HG03175 (cell line): ENCODE data around the gene SDHB.

Experiments used
- ATAC-seq: cut with Tn5 transposase; IDR thresholded peaks from one replicate; pipeline ENCODE4 v1.9.1; 2021; ENCODE audit warnings: mild to moderate bottlenecking, moderate library complexity; ENCODE audit not compliant: unreplicated experiment

The SDHB gene

DNA sequence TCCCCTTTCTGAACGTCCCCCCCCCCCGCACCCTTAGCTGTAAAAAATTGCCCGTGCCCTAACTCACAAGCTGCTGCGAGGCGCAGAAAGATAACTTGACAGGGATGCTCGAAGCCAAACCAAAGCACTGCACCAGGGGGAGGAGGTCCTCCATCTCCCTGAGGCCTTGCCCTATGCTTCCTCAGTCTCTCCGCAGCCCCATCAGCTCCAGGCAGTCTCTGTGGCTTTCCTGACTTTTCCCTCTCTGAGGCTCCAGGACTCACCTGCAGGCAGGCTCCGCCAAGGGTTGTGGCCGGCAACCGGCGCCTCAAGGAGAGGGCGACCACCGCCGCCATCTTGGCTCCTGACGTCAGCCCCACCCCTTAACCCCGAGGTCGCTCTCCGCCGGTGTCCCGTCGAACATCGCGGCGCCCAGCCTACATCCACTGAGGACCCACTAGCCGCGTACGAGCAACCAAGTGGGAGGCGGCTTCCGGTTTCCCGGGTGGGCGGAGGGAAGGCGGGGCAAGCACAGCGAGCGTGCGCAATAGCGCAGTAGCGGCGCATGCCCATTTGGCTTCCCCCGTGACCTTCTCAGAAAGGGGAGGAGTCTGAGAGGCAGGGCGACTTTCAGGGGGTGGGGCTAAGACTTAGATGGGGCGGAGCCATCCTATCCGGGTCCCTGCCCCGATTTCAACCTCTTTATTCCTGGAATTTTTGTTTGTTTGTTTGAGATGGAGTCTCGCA is at the start of gene SDHB:
SDHB (minus strand) TSS at position 348 of the 726 bp plus-strand sequence; CDS start at position 335, 13 bp downstream.
- peak; percentile 98 for ATAC-seq

DNA sequence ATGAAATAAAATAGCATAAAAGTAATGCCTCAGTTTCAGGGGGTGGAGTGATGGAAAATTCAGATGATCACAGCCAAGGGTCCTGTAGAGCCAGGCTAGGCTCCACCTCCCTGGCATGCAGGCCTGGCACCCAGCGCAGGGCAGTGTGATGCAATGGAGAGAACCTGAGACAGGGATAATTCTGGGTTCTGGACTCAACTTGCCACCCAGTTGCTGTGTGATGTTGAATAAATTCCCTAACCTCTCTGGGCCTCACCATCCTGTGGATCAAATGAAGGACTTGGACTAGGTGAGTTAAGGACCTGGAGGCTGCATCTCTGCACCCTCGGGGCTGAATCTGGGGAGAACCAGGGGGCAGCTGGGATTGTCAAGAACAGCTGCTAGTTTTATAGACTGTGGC is 48.4 kb upstream of the SDHB start:
- no peak for ATAC-seq

DNA sequence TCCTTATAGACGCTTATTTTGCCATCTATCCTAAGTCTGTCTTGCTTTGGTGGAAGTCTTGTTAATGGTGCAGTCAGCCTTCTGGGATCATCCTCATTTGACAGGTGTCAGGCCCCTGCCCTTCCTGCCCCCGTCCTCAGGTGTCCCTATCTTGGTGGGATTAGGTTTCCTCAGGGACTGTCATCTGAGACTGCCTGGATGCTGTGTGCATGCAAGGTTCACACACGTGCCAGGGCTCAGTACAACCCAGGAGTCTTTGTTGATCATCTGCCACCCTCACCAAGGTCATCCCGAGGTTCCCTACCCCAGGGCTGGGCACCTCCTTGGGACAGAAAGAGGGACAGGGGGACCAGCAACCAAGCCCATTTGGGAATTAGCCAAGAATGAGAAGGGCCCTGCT is 47.4 kb upstream of the SDHB start:
- no peak for ATAC-seq

DNA sequence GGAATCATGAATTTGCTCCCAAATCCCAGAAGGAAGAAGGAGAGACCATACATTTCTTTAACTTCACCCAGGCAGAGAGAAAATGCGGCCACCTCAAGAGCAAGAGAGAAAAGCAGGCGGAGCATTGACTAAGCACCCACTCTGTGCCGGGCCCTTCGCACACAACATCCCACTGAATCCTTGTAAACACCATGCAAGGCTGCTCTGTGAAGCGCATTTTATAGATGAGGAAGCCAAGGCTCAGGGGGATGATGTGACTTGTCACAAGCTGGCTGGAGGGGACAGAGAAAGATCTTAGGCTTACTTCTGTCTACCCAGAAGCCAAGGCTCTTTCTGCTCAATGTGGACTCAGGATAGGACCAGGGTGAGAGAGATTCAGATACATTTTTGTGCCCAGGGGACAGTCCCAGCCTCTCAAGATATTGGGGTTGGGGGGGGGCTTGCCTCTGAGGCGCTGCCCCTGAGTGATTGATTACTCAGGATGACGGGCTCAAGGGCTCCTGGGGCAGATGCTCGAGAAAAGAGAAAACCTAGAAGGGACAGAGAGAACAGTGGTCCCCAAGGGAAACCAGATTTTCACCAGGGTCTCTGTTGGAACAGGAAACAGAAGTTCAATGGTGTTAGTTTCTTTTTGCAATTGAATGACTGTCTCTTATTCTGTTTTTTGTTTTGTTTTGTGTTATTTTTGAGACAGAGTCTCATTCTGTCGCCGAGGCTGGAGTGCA is 45.9 kb upstream of the SDHB start:
- ATAC-seq: peak; percentile 68

DNA sequence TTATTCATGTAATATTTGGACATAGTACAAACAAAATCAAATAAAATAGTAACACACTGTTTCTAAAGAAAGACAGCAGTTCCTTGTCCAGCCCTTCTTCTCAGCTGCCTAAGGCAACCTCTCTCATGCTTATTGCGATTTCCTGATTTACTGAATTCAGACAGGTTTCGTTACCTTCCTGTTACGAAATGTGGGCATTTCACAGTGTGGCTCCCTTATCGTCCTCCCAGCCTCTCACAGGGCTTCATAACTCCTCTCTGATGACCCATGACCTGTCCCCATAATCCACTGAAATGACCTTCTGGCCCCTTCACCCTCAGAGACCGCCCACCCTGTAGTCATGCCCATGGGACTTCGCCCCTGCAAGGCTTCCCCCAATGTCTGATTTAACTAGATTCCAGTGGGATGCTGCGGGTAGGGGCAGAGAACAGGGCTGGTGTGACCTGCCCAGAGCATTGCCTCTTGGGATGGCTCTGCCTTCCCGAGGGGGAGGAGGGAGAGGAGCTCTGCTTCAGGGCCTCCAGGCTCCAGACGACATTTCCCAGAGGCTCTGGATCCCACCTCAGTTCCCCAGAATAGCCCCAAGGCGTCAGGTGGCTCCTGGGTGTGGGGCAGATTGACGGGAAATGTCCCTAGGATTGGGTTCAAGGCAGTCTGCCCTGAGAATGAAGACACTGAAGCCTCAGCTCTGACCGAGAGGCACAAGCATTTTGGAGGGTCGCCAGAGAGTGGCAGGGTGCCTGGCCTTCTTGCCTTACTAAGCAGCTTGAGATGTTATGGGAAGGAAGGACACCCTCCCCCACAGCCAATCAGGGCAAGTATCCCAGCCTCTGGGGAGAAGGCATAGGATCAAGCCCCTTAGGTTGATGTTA is 44.9 kb upstream of the SDHB start:
- no peak for ATAC-seq

DNA sequence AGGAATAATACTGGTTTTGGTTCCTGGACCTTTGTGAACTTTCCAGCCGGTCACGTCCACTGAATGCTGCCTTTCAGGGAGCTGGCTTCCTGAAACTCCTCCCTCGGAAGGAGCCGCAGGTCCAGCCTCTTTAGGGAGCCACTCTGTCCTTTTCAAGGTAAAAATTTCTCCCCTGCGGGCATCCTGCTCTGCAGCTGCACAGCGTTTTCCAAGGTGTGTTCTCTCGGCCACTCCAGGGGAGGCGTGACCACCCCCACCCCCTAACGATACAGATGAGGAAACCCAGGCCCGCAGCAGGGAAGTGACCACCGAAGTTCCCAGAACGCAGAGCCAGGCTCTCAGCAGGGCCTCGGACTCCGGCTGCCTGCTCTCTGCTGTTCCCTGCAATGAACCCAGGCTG is 44.0 kb upstream of the SDHB start:
- ATAC-seq: no peak

DNA sequence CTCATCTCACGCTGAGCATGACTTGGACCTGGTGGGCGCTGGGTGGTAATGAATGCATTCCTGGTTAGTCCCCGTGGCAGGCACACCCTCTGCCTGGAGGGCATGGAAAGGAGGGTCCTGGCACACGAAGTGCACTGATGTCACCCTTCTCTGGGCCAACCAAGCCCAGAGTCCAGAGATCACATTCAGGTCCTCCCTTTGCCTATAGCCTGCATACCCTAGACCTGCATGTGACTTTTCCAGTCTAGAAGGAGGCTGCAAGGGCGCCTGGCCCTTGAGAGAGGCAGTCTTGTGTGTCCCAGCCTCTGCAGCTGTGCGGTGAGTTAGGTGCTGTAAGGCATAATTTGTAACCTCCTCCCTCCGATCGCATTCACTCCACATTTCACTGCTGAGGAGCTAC is 43.3 kb upstream of the SDHB start:
- no peak for ATAC-seq

DNA sequence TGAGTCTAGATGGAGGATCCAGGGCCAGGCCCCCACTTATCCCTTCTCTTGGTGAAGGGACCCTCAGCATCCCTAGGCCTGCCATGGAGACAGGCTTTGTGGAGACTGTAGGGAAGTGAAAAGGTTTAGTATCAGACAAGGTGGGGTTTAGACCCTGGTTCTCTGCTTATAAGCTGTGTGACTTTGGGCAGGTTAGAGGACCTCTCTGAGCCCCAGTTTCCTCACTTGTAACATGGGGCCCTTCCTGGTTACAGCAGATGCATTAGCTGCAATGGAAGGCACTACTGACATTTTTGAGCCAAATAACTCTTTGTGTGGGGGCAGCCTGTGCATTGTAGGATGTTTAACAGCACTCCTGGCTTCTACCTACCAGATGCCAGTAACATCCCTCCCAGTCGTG is 42.8 kb upstream of the SDHB start:
- ATAC-seq: no peak

DNA sequence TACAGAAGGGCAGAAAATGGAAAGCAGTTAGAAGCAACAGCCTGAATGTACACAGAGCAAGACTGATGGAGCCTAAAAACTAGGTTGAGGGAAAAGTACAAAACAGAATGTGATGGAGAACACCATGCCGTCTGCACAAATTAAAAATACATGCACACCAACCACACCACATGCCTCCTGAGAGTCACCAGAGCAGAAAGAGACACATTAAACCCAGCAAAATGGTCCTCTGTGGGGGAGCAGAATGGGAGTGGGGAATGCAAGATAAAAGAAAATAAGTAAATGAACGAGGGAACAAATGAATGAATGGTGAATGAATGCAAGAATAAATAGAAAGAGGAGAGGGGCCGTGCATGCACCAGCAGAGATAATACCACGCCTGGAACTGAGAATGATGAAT is 41.3 kb upstream of the SDHB start:
- no peak for ATAC-seq

DNA sequence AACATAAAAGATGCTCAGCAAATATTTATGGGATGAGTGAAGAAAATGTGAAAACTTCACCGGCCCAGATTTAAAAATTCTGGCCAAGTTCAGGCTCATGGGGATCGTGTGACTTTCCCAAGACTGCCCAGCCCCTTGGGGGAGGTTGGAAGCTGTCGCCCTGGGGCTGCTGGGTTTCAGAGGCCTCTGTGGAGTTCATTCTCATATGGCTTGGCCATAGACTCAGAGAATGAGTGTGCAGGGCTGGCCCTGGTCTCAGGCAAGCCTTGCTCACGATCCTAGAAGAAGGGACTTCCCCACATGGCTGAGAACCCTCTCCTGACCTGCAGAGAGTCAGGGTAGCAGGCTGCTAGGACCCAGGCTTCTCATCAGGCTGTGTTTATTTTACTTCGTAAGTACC is 40.8 kb upstream of the SDHB start:
- peak; percentile 70 for ATAC-seq

DNA sequence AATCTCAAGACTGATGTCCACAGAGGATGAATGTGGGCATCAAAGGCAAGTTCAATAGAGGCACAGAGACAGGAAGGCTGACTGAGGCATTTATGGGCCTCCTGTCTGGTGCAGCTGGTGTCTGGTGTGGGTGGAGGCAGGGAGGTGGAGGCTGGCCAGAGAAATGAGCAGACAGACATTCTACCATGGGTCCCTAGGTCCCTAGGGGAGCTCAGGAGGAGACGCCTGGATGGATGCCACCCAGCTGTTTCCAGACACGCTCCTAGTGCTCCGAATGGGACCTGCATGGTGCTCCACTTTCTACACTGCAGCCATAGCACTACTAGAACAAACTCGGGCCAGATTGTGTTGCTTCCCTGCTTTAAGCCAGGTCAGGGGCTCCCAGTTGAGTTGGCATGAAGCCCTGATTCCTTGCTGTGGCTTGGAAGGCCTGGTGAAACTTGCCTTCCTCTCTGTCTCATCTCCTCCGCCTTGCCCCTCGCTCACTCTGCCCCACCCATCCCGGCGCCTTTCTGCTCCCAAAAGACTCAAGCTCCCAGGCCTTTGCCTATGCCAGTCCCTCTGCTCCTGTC is 40.1 kb upstream of the SDHB start:
- ATAC-seq: no peak

DNA sequence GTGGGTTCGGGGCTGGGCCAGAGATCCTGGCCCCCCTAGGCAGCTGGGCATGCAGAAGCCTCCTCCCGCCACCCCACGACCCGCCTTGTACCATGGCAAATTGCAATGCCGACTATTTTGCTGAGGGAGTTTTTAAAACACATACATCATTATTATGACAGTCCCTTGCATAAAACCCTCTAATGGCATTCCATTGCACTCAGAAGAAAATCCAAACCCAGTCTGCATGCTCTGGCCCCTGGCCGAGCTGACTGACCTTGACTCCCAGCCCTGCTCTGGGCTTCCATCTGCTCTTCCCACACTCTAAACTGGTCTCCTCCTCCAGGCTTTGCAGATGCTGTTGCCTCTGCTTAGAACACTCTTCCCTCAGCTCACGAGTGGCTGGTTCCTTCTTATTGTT is 37.4 kb upstream of the SDHB start:
- ATAC-seq: no peak

DNA sequence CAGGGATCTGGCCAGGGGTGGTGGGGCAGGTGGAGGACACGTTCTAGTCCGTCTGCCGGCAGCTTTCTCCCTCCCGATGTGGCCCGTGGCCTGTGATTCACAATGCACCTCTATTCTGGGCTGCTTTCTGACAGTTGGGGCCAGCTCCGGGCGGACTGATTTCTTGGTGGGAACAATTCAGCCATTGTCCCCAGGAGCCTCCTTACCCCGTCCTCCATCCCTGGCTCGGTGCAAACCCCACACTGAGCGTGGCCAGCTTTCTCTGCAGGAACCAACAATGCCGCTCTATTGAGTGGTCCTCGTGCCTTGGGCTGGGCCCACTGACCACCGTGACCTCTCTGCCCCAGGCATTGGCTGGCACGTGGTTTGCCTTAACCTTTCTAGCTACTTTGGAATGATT is 35.7 kb upstream of the SDHB start:
- ATAC-seq: no peak

DNA sequence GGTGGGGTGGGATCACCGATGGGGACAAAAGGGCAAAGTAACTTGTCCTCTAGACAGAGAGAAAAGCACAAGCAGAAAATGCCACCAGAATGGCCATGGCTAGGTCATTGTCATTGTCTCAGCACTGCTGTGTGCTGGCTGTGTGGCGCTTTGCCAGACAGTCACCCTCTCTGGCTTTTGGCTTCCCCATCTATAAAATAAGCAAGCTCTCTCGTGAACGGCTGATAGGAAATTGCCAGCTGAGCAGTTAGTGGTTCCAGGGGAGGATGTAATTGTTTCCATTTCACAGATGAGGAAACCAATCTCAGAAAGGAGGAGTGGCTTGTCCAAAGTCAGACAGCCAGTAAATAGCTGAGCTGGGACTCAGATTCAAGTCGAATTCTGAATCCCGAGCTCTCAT is 32.9 kb upstream of the SDHB start:
- ATAC-seq: no peak

DNA sequence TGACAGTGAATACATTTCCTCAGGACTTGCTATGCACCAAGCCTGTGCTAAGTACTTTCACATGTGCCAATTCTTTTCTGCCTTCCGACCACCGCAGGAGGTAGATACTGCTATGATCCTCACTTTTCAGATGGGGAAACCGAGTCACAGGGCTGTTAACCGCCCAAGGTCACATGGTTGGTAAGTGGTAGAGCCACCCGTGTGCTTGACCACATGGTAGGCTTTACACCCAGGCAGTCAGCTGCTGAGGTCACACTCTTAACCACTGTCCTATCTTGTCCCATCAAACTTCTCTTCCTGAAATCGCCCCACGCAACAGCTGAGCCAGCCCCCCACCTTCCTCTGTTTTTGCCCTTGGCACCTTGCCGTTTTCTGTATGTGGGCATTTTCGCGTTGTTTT is 31.0 kb upstream of the SDHB start:
- ATAC-seq: no peak

DNA sequence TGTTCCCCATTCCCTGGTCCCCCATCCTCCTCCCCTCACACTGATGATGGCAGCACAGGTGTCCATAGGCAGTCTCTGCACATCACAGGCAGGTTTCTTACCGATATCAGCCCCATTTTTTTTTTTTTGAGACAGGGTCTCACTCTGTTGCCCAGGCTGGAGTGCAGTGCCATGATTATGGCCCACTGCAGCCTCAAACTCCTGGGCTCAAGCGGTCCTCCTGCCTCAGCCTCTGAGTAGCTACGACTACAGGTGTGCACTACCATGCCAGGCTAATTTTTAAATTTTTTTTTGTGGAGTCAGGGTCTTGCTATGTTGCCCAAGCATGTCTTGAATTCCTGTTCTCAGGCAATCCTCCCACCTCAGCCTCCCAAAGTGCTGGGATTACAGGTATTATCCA is 28.9 kb upstream of the SDHB start:
- ATAC-seq: no peak

DNA sequence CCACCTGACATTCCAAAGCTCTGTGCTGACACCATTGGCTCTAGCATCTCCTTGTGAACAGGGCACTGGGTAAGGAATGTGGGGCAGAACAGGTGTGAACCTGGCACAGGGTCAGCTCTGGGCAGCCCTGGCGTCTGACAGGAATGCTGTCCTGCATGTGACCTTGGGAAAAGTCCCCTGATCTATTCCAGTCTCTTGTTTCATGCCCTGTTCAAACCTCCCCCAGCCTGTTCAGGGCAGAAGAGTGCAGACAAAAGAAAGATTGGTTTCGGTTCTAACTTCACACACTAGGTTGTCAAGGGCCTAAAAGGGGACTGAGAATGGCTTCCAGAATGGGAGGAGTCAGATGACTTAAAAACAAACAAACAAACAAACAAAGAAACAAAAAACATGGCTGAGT is 27.6 kb upstream of the SDHB start:
- ATAC-seq: no peak

DNA sequence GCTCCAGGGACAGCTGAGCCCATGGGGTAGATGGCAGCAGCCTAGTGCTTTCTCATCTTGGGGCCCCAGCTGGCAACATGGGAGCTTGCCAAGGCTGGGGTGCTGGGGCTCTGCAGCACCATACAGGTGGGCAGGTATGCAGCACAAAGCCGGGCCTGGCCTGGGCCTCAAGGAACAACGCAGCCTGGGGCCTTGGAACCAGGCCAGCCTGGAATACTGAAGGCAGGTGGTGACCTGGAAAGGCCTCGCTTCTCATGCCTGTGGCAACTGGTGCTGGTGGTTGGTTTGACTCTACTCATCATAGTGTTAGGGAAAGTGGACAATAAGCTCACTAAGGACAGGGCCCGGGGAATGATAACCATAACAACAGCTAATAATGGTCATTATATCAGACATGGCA is 27.0 kb upstream of the SDHB start:
- ATAC-seq: no peak

DNA sequence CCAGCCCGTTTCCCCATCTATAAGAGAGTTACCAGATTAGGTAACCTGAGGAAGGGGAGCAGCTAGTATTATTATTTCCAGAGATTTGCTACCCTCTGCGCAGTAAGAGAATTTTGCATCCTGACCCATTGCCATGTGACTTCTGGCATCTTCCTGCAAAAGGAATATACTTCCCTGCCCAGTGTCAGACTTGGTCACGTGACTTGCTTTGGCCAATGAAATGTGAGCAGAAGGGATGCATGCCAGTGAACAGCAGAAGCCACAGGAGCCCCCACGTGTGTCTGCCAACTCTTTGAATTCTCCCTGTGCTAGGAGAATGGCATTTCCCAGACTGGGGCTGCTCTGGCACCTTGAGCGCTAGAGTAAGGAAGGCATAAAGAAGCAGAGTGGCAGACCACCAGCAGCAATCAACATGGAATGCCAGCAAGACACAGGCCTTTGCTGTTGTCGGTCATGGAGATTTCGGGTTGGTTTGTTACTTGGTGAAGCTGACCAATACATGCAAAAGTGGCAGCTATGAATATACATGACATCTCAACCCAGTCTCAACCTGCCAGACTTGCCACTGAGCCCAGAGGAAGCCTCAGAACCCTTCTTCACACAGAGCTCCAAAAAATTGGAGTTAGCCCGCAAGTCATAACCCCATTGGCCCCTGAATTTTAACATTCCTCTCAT is 26.4 kb upstream of the SDHB start:
- no peak for ATAC-seq

DNA sequence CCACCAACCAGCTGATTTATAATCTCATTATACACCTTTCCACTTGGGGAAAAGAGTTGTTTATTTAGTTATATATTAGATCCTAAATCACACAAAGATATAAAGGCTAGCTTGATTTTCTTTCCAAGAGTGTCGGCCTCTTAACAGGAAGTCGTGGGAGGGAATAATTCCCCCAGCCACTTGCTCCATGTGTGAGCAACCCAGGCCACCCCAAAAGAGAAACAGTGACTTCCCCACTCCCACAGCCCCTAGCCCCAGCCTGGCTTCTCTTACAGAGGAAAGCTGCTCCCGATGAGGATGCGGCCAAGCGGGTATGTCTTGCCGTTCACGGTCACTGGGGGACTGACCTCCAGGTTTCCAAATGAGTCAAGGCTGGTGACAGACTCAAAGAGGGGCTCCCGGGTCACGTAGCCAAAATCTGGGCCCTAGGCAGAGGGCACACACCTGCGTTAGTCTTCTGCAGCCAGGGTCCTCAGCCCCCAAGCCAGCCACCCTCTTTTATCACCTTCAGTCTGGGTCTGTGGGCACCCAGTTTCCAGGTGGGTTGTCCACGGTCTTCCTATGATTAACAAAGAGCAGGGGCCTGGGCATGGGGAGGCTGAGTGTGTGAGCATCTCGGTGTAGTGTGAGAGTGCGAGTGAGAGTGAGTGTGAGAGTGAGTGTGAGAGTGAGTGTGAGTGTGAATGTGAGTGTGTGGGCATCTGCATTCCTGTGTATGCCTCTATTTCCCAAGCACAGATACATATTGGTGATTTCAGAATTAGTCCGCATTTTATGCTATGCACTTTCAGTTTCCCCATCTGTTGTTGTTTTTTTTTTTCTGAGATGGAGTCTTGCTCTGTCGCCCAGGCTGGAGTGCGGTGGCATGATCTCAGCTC is 25.4 kb upstream of the SDHB start:
- ATAC-seq: no peak
